HG02938 (cell line): Measurements from ENCODE around the gene ATP7B.
A peak's percentile ranks its signal among the peaks of the same experiment; 100 is the strongest.

Experiments used
- ATAC-seq: cut with Tn5 transposase; IDR thresholded peaks from one replicate; pipeline ENCODE4 v1.9.1; 2021; ENCODE audit warnings: mild to moderate bottlenecking, moderate library complexity; ENCODE audit not compliant: unreplicated experiment

Gene ATP7B

GRCh38 chr13:51978796-51979556, 32.3 kb downstream of the ATP7B start:
- no peak for ATAC-seq

- no peak for ATAC-seq
Measured at GRCh38 chr13:51977625-51978024, 33.6 kb downstream of the ATP7B start.

- ATAC-seq, result no peak
Measured at GRCh38 chr13:51976890-51977289, 34.4 kb downstream of the ATP7B start.

GRCh38 chr13:51976423-51976822, 34.8 kb downstream of the ATP7B start:
- ATAC-seq, result no peak

- ATAC-seq, result no peak
Measured at GRCh38 chr13:51974482-51974881, 36.8 kb downstream of the ATP7B start.

- no peak for ATAC-seq
Measured at GRCh38 chr13:51971520-51972426, 39.5 kb downstream of the ATP7B start.

- no peak for ATAC-seq
Measured at GRCh38 chr13:51970349-51970748, 40.9 kb downstream of the ATP7B start.

GRCh38 chr13:51967482-51968446, 43.5 kb downstream of the ATP7B start:
- no peak for ATAC-seq

- ATAC-seq, result no peak
Measured at GRCh38 chr13:51966186-51966585, 45.1 kb downstream of the ATP7B start.

GRCh38 chr13:51961493-51962403, 49.5 kb downstream of the ATP7B start:
- no peak for ATAC-seq

- ATAC-seq, result no peak
Measured at GRCh38 chr13:51960766-51961165, 50.5 kb downstream of the ATP7B start.

GRCh38 chr13:51959773-51960172, 51.5 kb downstream of the ATP7B start:
- ATAC-seq, result peak; percentile 93

- no peak for ATAC-seq
Measured at GRCh38 chr13:51958217-51958547, 53.1 kb downstream of the ATP7B start.

- ATAC-seq, result no peak
Measured at GRCh38 chr13:51957377-51958216, 53.7 kb downstream of the ATP7B start.

GRCh38 chr13:51956717-51957116, 54.5 kb downstream of the ATP7B start:
- ATAC-seq, result no peak

- ATAC-seq, result no peak
Measured at GRCh38 chr13:51955816-51956603, 55.2 kb downstream of the ATP7B start.

- ATAC-seq, result no peak
Measured at GRCh38 chr13:51955281-51955771, 55.9 kb downstream of the ATP7B start.
